Measurements from ENCODE around the gene FGG. TPM values are rescaled to one million over a fixed set of nuclear protein-coding genes. Genes with fewer than 3 reads are reported as not detected.

The FGG gene
- polyA plus RNA-seq, 3 donors = not detected

GRCh38 chr4:154634058-154634457 lies 21.6 kb upstream of the FGG start:
- H3K27me3 Mint-ChIP-seq (ENCODE audit: low read depth in 3 of 3) = peaks cover 0 to 14% (median 3%) of the 10 kb centered on the region in 3 donors
- Histone ChIP-seq H2AFZ (ENCODE audit: insufficient read depth, low read depth, low read length, poor library complexity, severe bottlenecking) (no peak overlapping the region), H3K27ac (ENCODE audit: low read depth in 1 of 2, low read length in 2 of 2) (no peak overlapping the region), H4K20me1 (ENCODE audit: insufficient read depth, low read length) (no peaks in the 10 kb centered on the region), H3K36me3 (replicated peaks in 1 of 2; ENCODE audit: control insufficient read depth in 1 of 2, insufficient read depth in 2 of 2, low read length in 2 of 2) (no peaks in the 10 kb centered on the region), H3K4me2 (replicated peaks; ENCODE audit: extremely low read depth, low read length, poor library complexity, severe bottlenecking) (no peak overlapping the region), H3K4me3 (replicated peaks in 1 of 3; ENCODE audit: low read depth in 2 of 3, low read length in 3 of 3) (no peak overlapping the region), H3K9ac (ENCODE audit: insufficient read depth, low read length, poor library complexity, severe bottlenecking) (no peak overlapping the region), H3K4me1 (ENCODE audit: control insufficient read depth in 1 of 2, insufficient read depth in 2 of 2, low read length in 2 of 2) (no peaks in the 10 kb centered on the region), H3K9me3 (replicated peaks in 1 of 2; ENCODE audit: control insufficient read depth in 1 of 2, insufficient read depth in 1 of 2, low read length in 2 of 2) (no peaks in the 10 kb centered on the region), H3K27me3 (ENCODE audit: control insufficient read depth in 2 of 2, insufficient read depth in 2 of 2, low read length in 2 of 2) (peaks cover 0 to 5% of the 10 kb centered on the region in 2 donors), H3K79me2 (ENCODE audit: insufficient read depth, low read length) (no peaks in the 10 kb centered on the region)
- H3K27ac Mint-ChIP-seq = peak overlapping the region in 1 of 7 donors; percentile 31
- no peak for DNase-seq
- no peaks in the 10 kb centered on the region for H3K36me3 Mint-ChIP-seq
- no peak overlapping the region for H3K4me3 Mint-ChIP-seq
- no peak for TF ChIP-seq CTCF (IDR thresholded peaks at IDR 0.05)
- no peaks in the 10 kb centered on the region for H3K4me1 Mint-ChIP-seq
- intact Hi-C loops (cut with micrococcal nuclease) = no loop called here
- peaks cover 0 to 3% (median 2%) of the 10 kb centered on the region in 7 donors for H3K9me3 Mint-ChIP-seq
- WGBS (ENCODE audit: insufficient coverage) = no CpG with 5 or more reads among the region's 3 CpGs

- H3K4me3 ChIP-seq (replicated peaks in 1 of 3; ENCODE audit: low read depth in 2 of 3, low read length in 3 of 3) = no peak overlapping the region
- H3K4me3 Mint-ChIP-seq = no peak overlapping the region
- H3K27me3 ChIP-seq (ENCODE audit: control insufficient read depth in 2 of 2, insufficient read depth in 2 of 2, low read length in 2 of 2) = peaks cover 12 to 22% of the 10 kb centered on the region in 2 donors
- H3K9ac ChIP-seq (ENCODE audit: insufficient read depth, low read length, poor library complexity, severe bottlenecking) = no peak overlapping the region
- peaks cover 0 to 4% of the 10 kb centered on the region in 2 donors for H3K4me1 ChIP-seq (ENCODE audit: control insufficient read depth in 1 of 2, insufficient read depth in 2 of 2, low read length in 2 of 2)
- no peak overlapping the region for H3K27ac Mint-ChIP-seq
- no peaks in the 10 kb centered on the region for H3K36me3 ChIP-seq (replicated peaks in 1 of 2; ENCODE audit: control insufficient read depth in 1 of 2, insufficient read depth in 2 of 2, low read length in 2 of 2)
- no peak overlapping the region for H3K4me2 ChIP-seq (replicated peaks; ENCODE audit: extremely low read depth, low read length, poor library complexity, severe bottlenecking)
- no peak overlapping the region for H3K27ac ChIP-seq (ENCODE audit: low read depth in 1 of 2, low read length in 2 of 2)
- H3K4me1 Mint-ChIP-seq = no peaks in the 10 kb centered on the region
- H4K20me1 ChIP-seq (ENCODE audit: insufficient read depth, low read length) = no peaks in the 10 kb centered on the region
- TF ChIP-seq CTCF (IDR thresholded peaks at IDR 0.05) = no peak
- intact Hi-C loops (cut with micrococcal nuclease) = no loop called here
- no peaks in the 10 kb centered on the region for H3K36me3 Mint-ChIP-seq
- peaks cover 0 to 3% (median 2%) of the 10 kb centered on the region in 7 donors for H3K9me3 Mint-ChIP-seq
- H3K27me3 Mint-ChIP-seq (ENCODE audit: low read depth in 3 of 3) = peaks cover 0 to 14% (median 3%) of the 10 kb centered on the region in 3 donors
- no peak overlapping the region for H2AFZ ChIP-seq (ENCODE audit: insufficient read depth, low read depth, low read length, poor library complexity, severe bottlenecking)
- WGBS (ENCODE audit: insufficient coverage) = 100% methylated on average over 1 of the region's 2 CpGs
- DNase-seq = no peak
- no peaks in the 10 kb centered on the region for H3K9me3 ChIP-seq (replicated peaks in 1 of 2; ENCODE audit: control insufficient read depth in 1 of 2, insufficient read depth in 1 of 2, low read length in 2 of 2)
- no peaks in the 10 kb centered on the region for H3K79me2 ChIP-seq (ENCODE audit: insufficient read depth, low read length)
Measured at GRCh38 chr4:154631828-154632227, 19.4 kb upstream of the FGG start.
